Measurements from ENCODE around the gene HCRT.
"Not testable (repeated sequence)": the region's sequence is repeated elsewhere in the genome, so short reads cannot be mapped to it uniquely, and the experiment has no call there.

The HCRT gene

GRCh38 chr17:42179335-42179734 lies 5.9 kb downstream of the HCRT start:
- no peak for DNase-seq

- DNase-seq: peak; percentile 43 to 48
These were observed 6.4 kb downstream of the HCRT start for GRCh38 chr17:42178817-42179216.

GRCh38 chr17:42177684-42178083 lies 7.6 kb downstream of the HCRT start:
- no peak for DNase-seq

GRCh38 chr17:42174126-42174783 lies 11.0 kb downstream of the HCRT start:
- DNase-seq: no peak

- DNase-seq: no peak
These were observed 13.4 kb downstream of the HCRT start for GRCh38 chr17:42171831-42172230.

- no peak for DNase-seq
These were observed 15.9 kb downstream of the HCRT start for GRCh38 chr17:42169351-42169750.

- DNase-seq: no peak
These were observed 17.4 kb downstream of the HCRT start for GRCh38 chr17:42167807-42168206.

- no peak for DNase-seq
These were observed 19.0 kb downstream of the HCRT start for GRCh38 chr17:42166196-42166763.

GRCh38 chr17:42165751-42166150 lies 19.5 kb downstream of the HCRT start:
- no peak for DNase-seq

GRCh38 chr17:42163696-42164407 lies 21.4 kb downstream of the HCRT start:
- DNase-seq: no peak

- DNase-seq: peak in 1 of 2 donors; percentile 28
These were observed 22.1 kb downstream of the HCRT start for GRCh38 chr17:42163113-42163512.

- no peak for DNase-seq
These were observed 24.7 kb downstream of the HCRT start for GRCh38 chr17:42160531-42160910.

GRCh38 chr17:42159796-42160530 lies 25.3 kb downstream of the HCRT start:
- DNase-seq: no peak

GRCh38 chr17:42155614-42156045 lies 29.6 kb downstream of the HCRT start:
- DNase-seq: no peak

GRCh38 chr17:42153919-42154742 lies 31.1 kb downstream of the HCRT start:
- DNase-seq: peak; percentile 21 to 44

GRCh38 chr17:42146911-42147607 lies 38.2 kb downstream of the HCRT start:
- no peak for DNase-seq

- DNase-seq: not testable (repeated sequence)
These were observed 42.1 kb downstream of the HCRT start for GRCh38 chr17:42143138-42143537.

- DNase-seq: no peak
These were observed 42.8 kb downstream of the HCRT start for GRCh38 chr17:42142371-42142896.

GRCh38 chr17:42141382-42141781 lies 43.9 kb downstream of the HCRT start:
- DNase-seq: no peak

- not testable (repeated sequence) for DNase-seq
These were observed 44.6 kb downstream of the HCRT start for GRCh38 chr17:42140690-42141089.

- no peak for DNase-seq
These were observed 46.3 kb downstream of the HCRT start for GRCh38 chr17:42138749-42139492.
